Body of pancreas (tissue), 4 donors: ENCODE results near the gene CHMP4B. TPM values are rescaled to one million over a fixed set of nuclear protein-coding genes. Genes with fewer than 3 reads are reported as not detected.
A peak's percentile ranks its signal among the peaks of the same experiment; 100 is the strongest.

Source experiments
- ATAC-seq: fragments of 150-250 bp; one replicate; pipeline ENCODE4 v1.9.1; 2016
- DNase-seq, 4 donors: peaks; one replicate each; pipeline ENCODE4 v3.0.0-alpha.2; 2019
- H3K27ac ChIP-seq, 4 donors: fragments of 200-600 bp; sonication (generic); 1 replicate in 3 of 4; 2 replicates in 1 of 4; pipeline versions ENCODE4 v1.5.1 to v1.6.1; 2016 to 2019; ENCODE audit warnings: mild to moderate bottlenecking in 1 of 4, mixed read lengths in 1 of 4, moderate library complexity in 1 of 4
- H3K27me3 ChIP-seq, 2 donors: fragments of 200-600 bp; sonication (generic); one replicate each; pipeline ENCODE4 v1.6.0; 2016; ENCODE audit warnings: mild to moderate bottlenecking in 1 of 2
- H3K36me3 ChIP-seq, 2 donors: fragments of 200-600 bp; sonication (generic); replicated peaks in 1 of 2; 2 replicates each; pipeline ENCODE4 v1.5.1; 2016; ENCODE audit warnings: low read depth in 2 of 2; ENCODE audit not compliant: insufficient read depth in 1 of 2
- H3K4me1 ChIP-seq: fragments of 200-600 bp; sonication (generic); one replicate; pipeline ENCODE4 v1.6.0; 2016
- H3K4me3 ChIP-seq, 2 donors: fragments of 200-600 bp; sonication (generic); 1 replicate in 1 of 2; 2 replicates in 1 of 2; pipeline ENCODE4 v1.5.1; 2016 to 2019
- H3K9me3 ChIP-seq, 3 donors: fragments of 200-600 bp; sonication (generic); 1 replicate in 2 of 3; 2 replicates in 1 of 3; pipeline ENCODE4 v1.5.1; 2016
- POLR2A ChIP-seq, 3 donors: fragments of 450-650 bp; IDR thresholded peaks; one replicate each; pipeline ENCODE4 v1.6.1; 2016; ENCODE audit warnings: antibody characterized with exemption in 3 of 3, mild to moderate bottlenecking in 2 of 3
- WGBS, 2 donors: methylation state at CpG; one replicate each; pipeline ENCODE4 v1.1.5; 2017; 5-methylcytosine and 5-hydroxymethylcytosine counted together
- intact Hi-C: fragments of 100-400 bp; cut with DNase I; formaldehyde crosslinking; loops from one replicate; pipeline ENCODE4 v1.15.1; 2023
- total RNA-seq, 2 donors: library from RNA; depleted of rRNA; stranded (reverse); fragments of >200 nt; gene quantifications; one replicate each; pipeline ENCODE4 v1.1.0, GENCODE V29; 2016
- TF ChIP-seq, protein P1 (sequence below), 7 experiments: fragments of 450-650 bp in 4 of 7; fragments of 200-600 bp in 3 of 7; sonication (generic) in 3 of 7; IDR thresholded peaks; one replicate each; pipeline ENCODE4 v1.5.1; 2016 to 2019; ENCODE audit warnings: antibody characterized with exemption in 7 of 7

The CHMP4B gene
- total RNA-seq, 2 donors from 2014 or later: 24.1 to 43.3 TPM

DNA sequence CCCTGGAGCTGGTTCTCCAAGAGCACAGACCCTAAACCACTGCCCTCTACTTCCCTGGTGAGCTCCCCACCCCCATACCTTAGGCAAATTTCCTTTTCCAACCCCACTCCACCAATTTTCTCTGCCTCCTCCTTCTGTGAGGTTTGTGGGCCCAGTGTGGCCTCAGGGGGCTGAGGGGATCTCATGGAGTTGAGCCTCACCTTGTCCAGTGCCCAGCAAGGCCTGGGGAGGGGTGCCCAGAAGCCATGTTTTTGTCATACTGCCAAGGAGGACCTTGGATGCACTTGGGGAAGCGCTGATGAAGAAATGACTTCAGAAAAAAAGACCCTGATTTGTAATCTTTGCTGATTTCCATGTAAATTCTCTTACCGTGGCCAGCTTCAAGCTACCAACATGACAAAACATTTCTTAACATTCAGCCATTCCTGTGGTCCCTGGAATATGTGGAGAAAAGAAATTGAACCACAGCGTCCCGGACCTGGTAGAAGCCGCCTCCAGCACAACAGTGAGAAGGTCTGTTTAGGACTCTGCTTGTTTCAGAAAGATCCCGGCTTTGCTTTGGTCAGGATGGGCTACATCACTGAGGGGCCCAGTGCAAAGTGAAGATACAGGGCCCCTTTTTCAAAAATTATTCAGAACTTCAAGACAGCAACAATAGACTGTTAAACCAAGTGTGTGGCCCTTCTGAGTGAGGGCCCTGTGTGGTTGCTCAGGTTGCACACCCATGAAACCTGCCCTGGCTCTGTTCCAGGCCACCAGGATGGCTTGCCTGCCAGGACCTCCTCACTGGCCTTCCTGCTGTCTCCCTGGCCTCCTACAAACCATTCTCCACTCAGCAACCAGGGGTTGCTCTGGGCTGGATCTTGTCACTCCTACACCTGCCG lies 52.5 kb downstream of the CHMP4B start:
- peak in 1 of 4 donors; percentile 13 for DNase-seq
- H3K36me3 ChIP-seq: no peaks in the 10 kb centered on the region
- intact Hi-C loops: no loop called here
- 83 to 88% methylated on average over 6 to 7 of the region's 7 CpGs for WGBS, 2 donors
- no peak overlapping the region for H3K4me3 ChIP-seq
- H3K4me1 ChIP-seq: peaks cover 5% of the 10 kb centered on the region
- no peaks in the 10 kb centered on the region for H3K27me3 ChIP-seq
- H3K27ac ChIP-seq: no peak overlapping the region
- ATAC-seq: no peak
- no peaks in the 10 kb centered on the region for H3K9me3 ChIP-seq
- TF ChIP-seq POLR2A (IDR thresholded peaks at IDR 0.05): no peak
- TF ChIP-seq, protein P1, sequence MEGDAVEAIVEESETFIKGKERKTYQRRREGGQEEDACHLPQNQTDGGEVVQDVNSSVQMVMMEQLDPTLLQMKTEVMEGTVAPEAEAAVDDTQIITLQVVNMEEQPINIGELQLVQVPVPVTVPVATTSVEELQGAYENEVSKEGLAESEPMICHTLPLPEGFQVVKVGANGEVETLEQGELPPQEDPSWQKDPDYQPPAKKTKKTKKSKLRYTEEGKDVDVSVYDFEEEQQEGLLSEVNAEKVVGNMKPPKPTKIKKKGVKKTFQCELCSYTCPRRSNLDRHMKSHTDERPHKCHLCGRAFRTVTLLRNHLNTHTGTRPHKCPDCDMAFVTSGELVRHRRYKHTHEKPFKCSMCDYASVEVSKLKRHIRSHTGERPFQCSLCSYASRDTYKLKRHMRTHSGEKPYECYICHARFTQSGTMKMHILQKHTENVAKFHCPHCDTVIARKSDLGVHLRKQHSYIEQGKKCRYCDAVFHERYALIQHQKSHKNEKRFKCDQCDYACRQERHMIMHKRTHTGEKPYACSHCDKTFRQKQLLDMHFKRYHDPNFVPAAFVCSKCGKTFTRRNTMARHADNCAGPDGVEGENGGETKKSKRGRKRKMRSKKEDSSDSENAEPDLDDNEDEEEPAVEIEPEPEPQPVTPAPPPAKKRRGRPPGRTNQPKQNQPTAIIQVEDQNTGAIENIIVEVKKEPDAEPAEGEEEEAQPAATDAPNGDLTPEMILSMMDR (IDR thresholded peaks at IDR 0.05): no peak

DNA sequence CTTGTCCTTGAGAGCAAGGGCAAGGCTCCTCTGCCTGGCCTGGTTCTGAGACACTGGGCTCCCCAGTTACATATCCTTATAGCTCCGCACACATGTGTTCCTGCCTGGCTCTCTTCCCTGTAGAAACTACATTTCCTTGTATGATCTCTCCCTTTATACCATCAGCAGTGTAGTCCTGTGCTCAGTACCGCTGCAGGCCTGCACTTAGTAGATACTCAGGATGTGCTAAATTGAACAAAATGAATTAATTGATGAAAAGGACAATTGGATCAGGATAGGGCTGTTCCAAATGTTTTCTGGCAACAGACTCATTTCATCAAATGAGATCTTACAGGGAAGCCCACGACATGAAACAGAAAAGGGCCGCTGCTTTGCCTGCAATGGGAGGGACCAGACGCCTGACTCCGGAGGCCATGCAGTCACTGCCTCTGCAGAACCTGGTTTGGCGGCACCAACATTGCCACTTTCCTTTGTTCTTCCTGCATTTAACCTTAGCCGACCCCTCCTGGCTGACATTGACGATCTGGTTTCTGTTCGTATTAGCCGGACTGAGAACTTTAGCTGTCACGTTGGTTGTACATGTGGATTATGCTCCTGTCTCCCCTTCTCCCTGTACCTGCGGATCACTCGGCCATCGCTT lies 53.3 kb downstream of the CHMP4B start:
- 85 to 90% methylated on average over 15 of the region's 15 CpGs for WGBS, 2 donors
- Histone ChIP-seq H3K27me3 (no peaks in the 10 kb centered on the region), H3K4me1 (peaks cover 5% of the 10 kb centered on the region), H3K9me3 (no peaks in the 10 kb centered on the region), H3K27ac (no peak overlapping the region), H3K36me3 (no peaks in the 10 kb centered on the region), H3K4me3 (no peak overlapping the region)
- ATAC-seq (no peak), DNase-seq (no peak)
- intact Hi-C loops: no loop called here
- TF ChIP-seq, protein P1 (IDR thresholded peaks at IDR 0.05): no peak
- TF ChIP-seq POLR2A (IDR thresholded peaks at IDR 0.05): no peak

DNA sequence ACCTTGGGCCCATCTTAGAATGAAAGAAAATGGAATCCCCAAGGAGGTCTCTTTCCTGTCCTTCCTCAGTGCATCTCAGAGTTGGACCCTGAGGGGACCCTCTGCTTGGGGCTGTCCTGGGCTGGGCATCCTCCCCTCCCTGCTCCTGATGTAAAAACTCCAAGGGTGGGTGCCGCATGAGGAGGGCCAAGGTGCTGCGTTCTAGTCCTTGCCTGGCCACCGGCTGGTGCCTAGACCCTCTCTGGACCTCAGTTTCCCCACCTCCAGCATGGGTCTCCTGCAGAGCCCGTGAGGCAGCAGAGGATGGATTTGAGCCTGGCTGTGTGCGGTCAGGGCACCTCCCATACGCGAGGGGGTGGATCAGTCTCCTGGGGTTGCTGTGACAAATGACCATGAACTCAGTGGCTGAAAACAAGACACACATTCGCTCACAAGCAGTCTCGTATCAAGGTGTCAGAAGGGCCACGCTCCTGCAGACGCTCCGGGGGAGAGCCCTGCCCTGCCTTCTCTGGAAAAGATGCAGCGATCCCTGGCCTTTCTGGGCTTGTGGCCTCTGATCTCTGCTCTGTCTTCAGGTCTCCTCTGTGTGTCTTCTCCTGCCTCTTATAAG lies 54.7 kb downstream of the CHMP4B start:
- intact Hi-C loops: loop anchor here (5.0 kb wide), 1 partner anchor 206 kb away; no protein-coding TSS in a partner anchor
- DNase-seq: no peak
- Histone ChIP-seq H3K36me3 (no peaks in the 10 kb centered on the region), H3K4me3 (no peak overlapping the region), H3K27me3 (no peaks in the 10 kb centered on the region), H3K9me3 (no peaks in the 10 kb centered on the region), H3K27ac (no peak overlapping the region), H3K4me1 (peaks cover 5% of the 10 kb centered on the region)
- ATAC-seq: no peak
- 81 to 90% methylated on average over 2 to 13 of the region's 13 CpGs for WGBS, 2 donors
- TF ChIP-seq, protein P1 (IDR thresholded peaks at IDR 0.05): no peak
- no peak for TF ChIP-seq POLR2A (IDR thresholded peaks at IDR 0.05)

DNA sequence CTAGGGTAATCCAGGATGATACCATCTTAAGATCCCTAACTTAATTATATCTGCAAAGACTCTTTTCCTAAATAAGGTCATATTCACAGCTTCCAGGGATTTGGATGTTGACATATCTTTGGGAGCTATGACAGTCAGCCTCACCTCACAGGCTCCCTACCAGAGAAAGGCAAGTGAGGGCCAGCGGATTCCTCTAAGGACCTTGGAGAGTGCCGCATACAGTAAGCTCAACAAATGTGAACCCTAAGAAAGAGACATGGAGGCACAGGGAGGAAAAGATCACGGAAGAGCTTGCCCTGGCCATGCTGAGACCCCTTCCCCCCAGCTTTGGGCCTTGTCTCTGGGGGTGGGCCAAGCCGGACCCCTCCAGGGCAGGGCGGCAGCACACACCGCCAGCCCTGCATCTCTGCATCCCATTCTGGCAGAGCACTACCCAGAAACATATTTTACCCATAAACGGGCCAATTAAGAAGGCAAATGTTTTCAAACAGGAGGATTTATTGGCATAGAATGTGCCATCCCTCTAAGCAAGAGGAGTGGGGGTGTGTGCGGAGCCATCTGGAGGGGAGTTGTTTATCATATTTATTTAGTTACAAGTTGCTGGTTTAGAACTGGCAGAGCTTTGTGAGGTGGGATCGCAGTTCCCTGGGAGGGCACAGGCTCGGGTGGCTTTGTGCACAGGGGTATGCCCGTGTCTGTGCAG lies 55.4 kb downstream of the CHMP4B start:
- TF ChIP-seq POLR2A (IDR thresholded peaks at IDR 0.05): no peak
- TF ChIP-seq, protein P1 (IDR thresholded peaks at IDR 0.05): no peak
- H3K4me3 ChIP-seq: no peak overlapping the region
- H3K4me1 ChIP-seq: peaks cover 5% of the 10 kb centered on the region
- H3K36me3 ChIP-seq: no peaks in the 10 kb centered on the region
- intact Hi-C loops: loop anchor here (5.0 kb wide), 1 partner anchor 206 kb away; no protein-coding TSS in a partner anchor
- WGBS, 2 donors: 81 to 87% methylated on average over 7 to 11 of the region's 11 CpGs
- H3K9me3 ChIP-seq: no peaks in the 10 kb centered on the region
- DNase-seq (no peak), ATAC-seq (no peak)
- no peaks in the 10 kb centered on the region for H3K27me3 ChIP-seq
- H3K27ac ChIP-seq: no peak overlapping the region
